DND-41 (cell line): Measurements from ENCODE around the gene PLEKHH1.

Source experiments
- ATAC-seq: fragments of 200-7000 bp; cut with Tn5 transposase; 3 replicates; pipeline ENCODE4 v1.9.1; 2021; ENCODE audit warnings: low read depth; ENCODE audit not compliant: insufficient read depth
- DNase-seq: peaks from one replicate; pipeline ENCODE4 v3.0.0-alpha.2; 2020
- H2AFZ ChIP-seq: 2 replicates; pipeline ENCODE4 v1.6.0; 2012; ENCODE audit warnings: low read depth, low read length
- H3K27ac ChIP-seq: 2 replicates; pipeline ENCODE4 v1.5.1; 2012; ENCODE audit warnings: low read length, inconsistent platforms
- H3K27me3 ChIP-seq: fragments of 200-600 bp; sonication (generic); 2 replicates; pipeline ENCODE4 v1.6.0; 2012; ENCODE audit warnings: low read length, mild to moderate bottlenecking, inconsistent platforms; ENCODE audit not compliant: insufficient read depth, poor library complexity
- H3K36me3 ChIP-seq: 2 replicates; pipeline ENCODE4 v1.5.1; 2012; ENCODE audit warnings: low read length, inconsistent platforms; ENCODE audit not compliant: insufficient read depth
- H3K4me1 ChIP-seq: 2 replicates; pipeline ENCODE4 v1.5.1; 2012; ENCODE audit warnings: mild to moderate bottlenecking, low read length; ENCODE audit not compliant: insufficient read depth
- H3K4me2 ChIP-seq: 2 replicates; pipeline ENCODE4 v1.6.0; 2012; ENCODE audit warnings: mild to moderate bottlenecking, moderate library complexity, low read length, inconsistent platforms; ENCODE audit not compliant: insufficient read depth
- H3K4me3 ChIP-seq, 2 experiments: fragments of 200-600 bp in 1 of 2; shearing (Covaris generic) in 1 of 2; 2 replicates each; pipeline ENCODE4 v1.5.1; 2012 to 2016; ENCODE audit warnings: inconsistent platforms in 2 of 2, low read length in 2 of 2, mild to moderate bottlenecking in 2 of 2, low read depth in 1 of 2, moderate library complexity in 1 of 2
- H3K79me2 ChIP-seq: 2 replicates; pipeline ENCODE4 v1.6.0; 2012; ENCODE audit warnings: low read length, inconsistent platforms; ENCODE audit not compliant: insufficient read depth
- H3K9ac ChIP-seq: 2 replicates; pipeline ENCODE4 v1.6.0; 2012; ENCODE audit warnings: low read depth, mild to moderate bottlenecking, inconsistent platforms, low read length, moderate library complexity
- H3K9me3 ChIP-seq: 2 replicates; pipeline ENCODE4 v1.5.1; 2012; ENCODE audit warnings: low read length, moderate library complexity, mild to moderate bottlenecking, inconsistent platforms; ENCODE audit not compliant: insufficient read depth, severe bottlenecking
- H4K20me1 ChIP-seq: 2 replicates; pipeline ENCODE4 v1.6.0; 2012; ENCODE audit warnings: low read length; ENCODE audit not compliant: insufficient read depth
- CTCF ChIP-seq: IDR thresholded peaks from 2 replicates; pipeline ENCODE4 v1.5.1; 2012; ENCODE audit warnings: borderline replicate concordance, low read length, moderate library complexity, mild to moderate bottlenecking; ENCODE audit not compliant: poor library complexity, severe bottlenecking; ENCODE audit errors: extremely low read depth
- EZH2 ChIP-seq: IDR thresholded peaks from 3 replicates; pipeline ENCODE4 v1.6.1; 2012; ENCODE audit warnings: borderline replicate concordance, low read depth, mild to moderate bottlenecking, moderate library complexity, low read length, inconsistent platforms; ENCODE audit not compliant: severe bottlenecking

Gene PLEKHH1

DNA sequence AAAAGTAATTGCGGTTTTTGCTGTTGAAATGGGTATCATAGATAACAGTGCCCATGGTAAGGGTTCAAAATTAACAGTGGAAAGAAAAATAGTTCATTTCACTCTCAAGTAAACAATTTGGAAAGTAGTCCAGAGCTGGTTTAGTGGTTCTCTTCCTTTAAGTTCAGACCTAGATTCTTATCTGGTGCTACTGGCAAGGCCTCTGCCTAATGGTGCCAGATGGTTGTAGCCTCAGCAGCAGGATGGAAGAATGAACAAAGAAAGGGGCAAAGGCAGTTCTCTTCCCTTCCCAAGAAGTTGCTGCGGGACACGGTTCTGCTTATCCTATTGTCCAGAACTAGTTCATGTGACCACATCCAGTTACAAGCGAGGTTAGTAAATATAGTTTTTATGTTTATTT, 97.1 kb downstream of the PLEKHH1 start:
- Histone ChIP-seq H2AFZ (no peak overlapping the region), H3K79me2 (no peaks in the 10 kb centered on the region), H3K27ac (no peak overlapping the region), H3K9ac (no peak overlapping the region), H4K20me1 (no peaks in the 10 kb centered on the region), H3K27me3 (no peaks in the 10 kb centered on the region), H3K4me1 (no peaks in the 10 kb centered on the region), H3K9me3 (no peaks in the 10 kb centered on the region), H3K36me3 (no peaks in the 10 kb centered on the region), H3K4me3 (no peak overlapping the region), H3K4me2 (no peak overlapping the region)
- no peak for ATAC-seq
- TF ChIP-seq CTCF = no peak
- TF ChIP-seq EZH2 = no peak
- no peak for DNase-seq

DNA sequence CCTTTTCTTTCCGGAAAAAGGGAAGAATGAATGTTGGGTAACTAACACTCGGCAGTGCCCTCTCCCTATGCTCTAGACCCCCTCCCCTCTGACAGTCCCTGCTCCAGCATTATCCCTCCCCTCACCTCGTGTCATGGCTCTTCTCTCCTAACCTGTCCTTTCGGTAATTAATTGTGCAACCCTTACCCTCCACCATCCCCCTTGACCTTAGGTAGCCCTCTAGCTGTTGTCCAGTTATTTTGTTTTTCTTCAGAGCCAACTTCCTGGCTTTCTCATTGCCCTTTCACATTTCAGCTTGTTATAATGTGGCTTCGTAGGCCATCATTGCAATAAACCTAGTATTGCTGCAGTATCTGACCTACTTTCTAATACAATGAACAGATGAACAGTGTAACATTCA, 97.8 kb downstream of the PLEKHH1 start:
- H3K4me2 ChIP-seq = no peak overlapping the region
- no peak overlapping the region for H3K27ac ChIP-seq
- H3K27me3 ChIP-seq = no peaks in the 10 kb centered on the region
- no peaks in the 10 kb centered on the region for H3K4me1 ChIP-seq
- no peaks in the 10 kb centered on the region for H3K36me3 ChIP-seq
- DNase-seq (no peak), ATAC-seq (no peak)
- H3K79me2 ChIP-seq = no peaks in the 10 kb centered on the region
- no peak overlapping the region for H3K4me3 ChIP-seq
- TF ChIP-seq CTCF = no peak
- TF ChIP-seq EZH2 = no peak
- H3K9me3 ChIP-seq = no peaks in the 10 kb centered on the region
- H3K9ac ChIP-seq = no peak overlapping the region
- no peak overlapping the region for H2AFZ ChIP-seq
- no peaks in the 10 kb centered on the region for H4K20me1 ChIP-seq

GRCh38 chr14:67633451-67634147, 100.5 kb downstream of the PLEKHH1 start:
- no peaks in the 10 kb centered on the region for H3K27me3 ChIP-seq
- H3K79me2 ChIP-seq = no peaks in the 10 kb centered on the region
- no peak for DNase-seq
- no peak overlapping the region for H3K4me2 ChIP-seq
- ATAC-seq = no peak
- no peak overlapping the region for H3K27ac ChIP-seq
- no peak overlapping the region for H3K4me3 ChIP-seq
- H4K20me1 ChIP-seq = no peaks in the 10 kb centered on the region
- no peak for TF ChIP-seq CTCF
- TF ChIP-seq EZH2 = no peak
- H3K36me3 ChIP-seq = no peaks in the 10 kb centered on the region
- H3K9me3 ChIP-seq = no peaks in the 10 kb centered on the region
- no peaks in the 10 kb centered on the region for H3K4me1 ChIP-seq
- no peak overlapping the region for H2AFZ ChIP-seq
- no peak overlapping the region for H3K9ac ChIP-seq

- no peaks in the 10 kb centered on the region for H3K9me3 ChIP-seq
- H3K4me2 ChIP-seq = no peak overlapping the region
- DNase-seq = no peak
- TF ChIP-seq CTCF (no peak), EZH2 (no peak)
- H2AFZ ChIP-seq = no peak overlapping the region
- H3K27ac ChIP-seq = no peak overlapping the region
- no peaks in the 10 kb centered on the region for H4K20me1 ChIP-seq
- no peaks in the 10 kb centered on the region for H3K4me1 ChIP-seq
- H3K9ac ChIP-seq = no peak overlapping the region
- H3K79me2 ChIP-seq = no peaks in the 10 kb centered on the region
- H3K4me3 ChIP-seq = no peak overlapping the region
- no peaks in the 10 kb centered on the region for H3K36me3 ChIP-seq
- peak; percentile 48 for ATAC-seq
- H3K27me3 ChIP-seq = no peaks in the 10 kb centered on the region
Measured at GRCh38 chr14:67636361-67636919, 103.3 kb downstream of the PLEKHH1 start.
